IgD-negative memory B cell (primary cell): ENCODE data around the gene CUX1. TPM values are rescaled to one million over a fixed set of nuclear protein-coding genes. Genes with fewer than 3 reads are reported as not detected.
"Not testable (repeated sequence)": the region's sequence is repeated elsewhere in the genome, so short reads cannot be mapped to it uniquely, and the experiment has no call there.

Source experiments
- H3K27ac Mint-ChIP-seq, 3 donors: one replicate each; pipeline ENCODE4 v1.8.0; 2020 to 2022; ENCODE audit warnings: mild to moderate bottlenecking in 3 of 3, mixed read lengths in 3 of 3, moderate library complexity in 1 of 3
- H3K27me3 Mint-ChIP-seq: one replicate; pipeline ENCODE4 v1.8.0; 2021; ENCODE audit warnings: mixed read lengths
- H3K36me3 Mint-ChIP-seq: one replicate; pipeline ENCODE4 v1.8.0; 2020; ENCODE audit warnings: mild to moderate bottlenecking, mixed read lengths
- H3K4me1 Mint-ChIP-seq, 3 donors: one replicate each; pipeline ENCODE4 v1.8.0; 2020 to 2022; ENCODE audit warnings: mixed read lengths in 3 of 3, mild to moderate bottlenecking in 1 of 3
- H3K4me3 Mint-ChIP-seq, 4 donors: one replicate each; pipeline ENCODE4 v1.8.0; 2020 to 2022; ENCODE audit warnings: mild to moderate bottlenecking in 4 of 4, mixed read lengths in 4 of 4, moderate library complexity in 3 of 4
- H3K9me3 Mint-ChIP-seq, 3 donors: one replicate each; pipeline ENCODE4 v1.8.0; 2020 to 2021; ENCODE audit warnings: mixed read lengths in 3 of 3, mild to moderate bottlenecking in 1 of 3
- polyA plus RNA-seq: library from polyadenylated mRNA; unstranded; fragments of 300-500 nt; fragmentation: Illumina TruSeq; gene quantifications from one replicate; pipeline ENCODE4 v1.2.3, GENCODE V29; 2021

CUX1 gene
- polyA plus RNA-seq, 1 donor from 2014 or later = 22.2 TPM

- Mint-ChIP-seq H3K4me1 (peaks cover 8 to 17% (median 14%) of the 10 kb centered on the region in 3 donors), H3K9me3 (no peaks in the 10 kb centered on the region), H3K27ac (peak overlapping the region in 1 of 3 donors; percentile 82)
Observed at GRCh38 chr7:101996131-101996691, 178.8 kb downstream of the CUX1 start.

GRCh38 chr7:101996876-101997275, 179.4 kb downstream of the CUX1 start:
- H3K27ac Mint-ChIP-seq = peak overlapping the region in 1 of 3 donors; percentile 82

More at GRCh38 chr7:101996131-101996691, 178.8 kb downstream of the CUX1 start:
- no peaks in the 10 kb centered on the region for H3K27me3 Mint-ChIP-seq
- no peak overlapping the region for H3K4me3 Mint-ChIP-seq
- H3K36me3 Mint-ChIP-seq = peaks cover 3% of the 10 kb centered on the region

GRCh38 chr7:101998029-101998905, 180.8 kb downstream of the CUX1 start:
- H3K9me3 Mint-ChIP-seq = no peaks in the 10 kb centered on the region
- H3K36me3 Mint-ChIP-seq = peaks cover 3% of the 10 kb centered on the region
- no peak overlapping the region for H3K4me3 Mint-ChIP-seq
- no peaks in the 10 kb centered on the region for H3K27me3 Mint-ChIP-seq
- peaks cover 7 to 19% (median 8%) of the 10 kb centered on the region in 3 donors for H3K4me1 Mint-ChIP-seq
- peak overlapping the region in 1 of 3 donors; percentile 35 for H3K27ac Mint-ChIP-seq

More at GRCh38 chr7:101996876-101997275, 179.4 kb downstream of the CUX1 start:
- Mint-ChIP-seq H3K4me1 (peaks cover 7 to 18% (median 9%) of the 10 kb centered on the region in 3 donors), H3K27me3 (no peaks in the 10 kb centered on the region), H3K36me3 (peaks cover 3% of the 10 kb centered on the region), H3K9me3 (no peaks in the 10 kb centered on the region), H3K4me3 (peak overlapping the region in 1 of 4 donors; percentile 70)

GRCh38 chr7:101998906-101999240, 181.4 kb downstream of the CUX1 start:
- no peak overlapping the region for H3K4me3 Mint-ChIP-seq
- no peaks in the 10 kb centered on the region for H3K27me3 Mint-ChIP-seq
- H3K27ac Mint-ChIP-seq = peak overlapping the region in 1 of 3 donors; percentile 35
- H3K9me3 Mint-ChIP-seq = no peaks in the 10 kb centered on the region
- H3K36me3 Mint-ChIP-seq = peaks cover 3% of the 10 kb centered on the region
- H3K4me1 Mint-ChIP-seq = peaks cover 7 to 22% (median 8%) of the 10 kb centered on the region in 3 donors

GRCh38 chr7:101999393-101999792, 182.0 kb downstream of the CUX1 start:
- no peak overlapping the region for H3K27ac Mint-ChIP-seq
- no peaks in the 10 kb centered on the region for H3K9me3 Mint-ChIP-seq
- H3K4me1 Mint-ChIP-seq = peaks cover 7 to 22% (median 8%) of the 10 kb centered on the region in 3 donors
- H3K27me3 Mint-ChIP-seq = no peaks in the 10 kb centered on the region
- H3K4me3 Mint-ChIP-seq = no peak overlapping the region
- H3K36me3 Mint-ChIP-seq = peaks cover 3% of the 10 kb centered on the region

GRCh38 chr7:102000123-102000522, 182.7 kb downstream of the CUX1 start:
- Mint-ChIP-seq H3K27ac (peak overlapping the region in 1 of 3 donors; percentile 46), H3K36me3 (peaks cover 3% of the 10 kb centered on the region), H3K4me1 (peaks cover 5 to 19% (median 8%) of the 10 kb centered on the region in 3 donors), H3K9me3 (no peaks in the 10 kb centered on the region), H3K4me3 (no peak overlapping the region), H3K27me3 (no peaks in the 10 kb centered on the region)

- Mint-ChIP-seq H3K27ac (no peak overlapping the region), H3K9me3 (no peaks in the 10 kb centered on the region), H3K27me3 (no peaks in the 10 kb centered on the region), H3K4me3 (no peak overlapping the region), H3K36me3 (peaks cover 2% of the 10 kb centered on the region), H3K4me1 (peaks cover 0 to 13% (median 4%) of the 10 kb centered on the region in 3 donors)
Observed at GRCh38 chr7:102004229-102004628, 186.8 kb downstream of the CUX1 start.

- Mint-ChIP-seq H3K4me1 (peaks cover 0 to 13% (median 4%) of the 10 kb centered on the region in 3 donors), H3K27me3 (no peaks in the 10 kb centered on the region), H3K9me3 (no peaks in the 10 kb centered on the region), H3K27ac (no peak overlapping the region), H3K4me3 (no peak overlapping the region), H3K36me3 (peaks cover 2% of the 10 kb centered on the region)
Observed at GRCh38 chr7:102004848-102005247, 187.4 kb downstream of the CUX1 start.

GRCh38 chr7:102005933-102006480, 188.6 kb downstream of the CUX1 start:
- peaks cover 0 to 13% (median 4%) of the 10 kb centered on the region in 3 donors for H3K4me1 Mint-ChIP-seq
- no peaks in the 10 kb centered on the region for H3K27me3 Mint-ChIP-seq

GRCh38 chr7:102006695-102007094, 189.3 kb downstream of the CUX1 start:
- Mint-ChIP-seq H3K4me1 (peaks cover 0 to 8% (median 4%) of the 10 kb centered on the region in 3 donors), H3K4me3 (no peak overlapping the region), H3K27ac (no peak overlapping the region), H3K36me3 (peaks cover 2% of the 10 kb centered on the region), H3K27me3 (no peaks in the 10 kb centered on the region), H3K9me3 (no peaks in the 10 kb centered on the region)

More at GRCh38 chr7:102005933-102006480, 188.6 kb downstream of the CUX1 start:
- Mint-ChIP-seq H3K4me3 (no peak overlapping the region), H3K9me3 (no peaks in the 10 kb centered on the region), H3K27ac (no peak overlapping the region), H3K36me3 (peaks cover 2% of the 10 kb centered on the region)

- peaks cover 2% of the 10 kb centered on the region for H3K36me3 Mint-ChIP-seq
- no peak overlapping the region for H3K4me3 Mint-ChIP-seq
- H3K27ac Mint-ChIP-seq = peak overlapping the region in 1 of 3 donors; percentile 39
- no peaks in the 10 kb centered on the region for H3K9me3 Mint-ChIP-seq
- H3K27me3 Mint-ChIP-seq = no peaks in the 10 kb centered on the region
- H3K4me1 Mint-ChIP-seq = peaks cover 0 to 4% (median 2%) of the 10 kb centered on the region in 3 donors
Observed at GRCh38 chr7:102008535-102009262, 191.3 kb downstream of the CUX1 start.

- H3K4me3 Mint-ChIP-seq = no peak overlapping the region
- H3K4me1 Mint-ChIP-seq = peaks cover 0 to 2% (median 2%) of the 10 kb centered on the region in 3 donors
- no peaks in the 10 kb centered on the region for H3K9me3 Mint-ChIP-seq
- H3K36me3 Mint-ChIP-seq = peaks cover 2% of the 10 kb centered on the region
- no peaks in the 10 kb centered on the region for H3K27me3 Mint-ChIP-seq
- no peak overlapping the region for H3K27ac Mint-ChIP-seq
Observed at GRCh38 chr7:102009628-102010027, 192.2 kb downstream of the CUX1 start.

- not testable (repeated sequence) for H3K9me3 Mint-ChIP-seq, H3K27me3 Mint-ChIP-seq, H3K27ac Mint-ChIP-seq, H3K4me3 Mint-ChIP-seq, H3K4me1 Mint-ChIP-seq
- peaks cover 11% of the 10 kb centered on the region for H3K36me3 Mint-ChIP-seq
Observed at GRCh38 chr7:102012112-102012830, 194.8 kb downstream of the CUX1 start.

- Mint-ChIP-seq H3K4me1 (peaks cover 0 to 6% (median 0%) of the 10 kb centered on the region in 3 donors), H3K9me3 (no peaks in the 10 kb centered on the region), H3K36me3 (peaks cover 9% of the 10 kb centered on the region), H3K4me3 (no peak overlapping the region), H3K27ac (peak overlapping the region in 1 of 3 donors; percentile 48), H3K27me3 (no peaks in the 10 kb centered on the region)
Observed at GRCh38 chr7:102012941-102013461, 195.6 kb downstream of the CUX1 start.
